IMR-90 (cell line): Measurements from ENCODE around the gene ZNFX1.

Experiments used
- POLR2A ChIP-seq: IDR thresholded peaks from 2 replicates; pipeline ENCODE4 v1.6.1; 2012; ENCODE audit warnings: mild to moderate bottlenecking, low read depth, low read length
- RAD21 ChIP-seq: IDR thresholded peaks from 2 replicates; pipeline ENCODE4 v1.6.1; 2012; ENCODE audit warnings: low read length, improper control_type of control experiment
- RCOR1 ChIP-seq: IDR thresholded peaks from 2 replicates; pipeline ENCODE4 v1.6.1; 2012; ENCODE audit warnings: mild to moderate bottlenecking, low read length, improper control_type of control experiment; ENCODE audit not compliant: insufficient replicate concordance
- SMC3 ChIP-seq: fragments of 150-350 bp; IDR thresholded peaks from 2 replicates; pipeline ENCODE4 v1.6.1; 2016; ENCODE audit warnings: low read depth, mild to moderate bottlenecking, antibody characterized with exemption, low read length, moderate library complexity
- USF2 ChIP-seq: fragments of 150-350 bp; IDR thresholded peaks from 2 replicates; pipeline ENCODE4 v1.6.1; 2017; ENCODE audit warnings: mild to moderate bottlenecking, antibody characterized with exemption, low read length, low read depth
- TF ChIP-seq, protein P1 (sequence below): conservative IDR thresholded peaks from 2 replicates; pipeline ENCODE4 v1.5.1; 2012; ENCODE audit warnings: mild to moderate bottlenecking, low read depth, low read length, improper control_type of control experiment

DNA sequence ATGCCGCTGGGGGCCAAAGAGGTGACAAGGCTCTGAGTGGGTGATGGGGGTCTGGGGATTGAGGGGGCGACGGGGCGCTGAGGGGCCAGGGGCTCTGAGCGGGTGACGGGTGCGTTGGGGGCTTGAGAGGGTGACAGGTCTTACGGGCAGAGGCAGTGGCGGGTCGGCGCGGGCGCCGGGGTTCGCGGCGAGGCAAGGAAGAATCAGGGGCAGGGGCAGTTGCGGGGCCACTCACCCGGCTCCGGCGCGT, 146 bp downstream of the ZNFX1 start:
- TF ChIP-seq, protein P1, sequence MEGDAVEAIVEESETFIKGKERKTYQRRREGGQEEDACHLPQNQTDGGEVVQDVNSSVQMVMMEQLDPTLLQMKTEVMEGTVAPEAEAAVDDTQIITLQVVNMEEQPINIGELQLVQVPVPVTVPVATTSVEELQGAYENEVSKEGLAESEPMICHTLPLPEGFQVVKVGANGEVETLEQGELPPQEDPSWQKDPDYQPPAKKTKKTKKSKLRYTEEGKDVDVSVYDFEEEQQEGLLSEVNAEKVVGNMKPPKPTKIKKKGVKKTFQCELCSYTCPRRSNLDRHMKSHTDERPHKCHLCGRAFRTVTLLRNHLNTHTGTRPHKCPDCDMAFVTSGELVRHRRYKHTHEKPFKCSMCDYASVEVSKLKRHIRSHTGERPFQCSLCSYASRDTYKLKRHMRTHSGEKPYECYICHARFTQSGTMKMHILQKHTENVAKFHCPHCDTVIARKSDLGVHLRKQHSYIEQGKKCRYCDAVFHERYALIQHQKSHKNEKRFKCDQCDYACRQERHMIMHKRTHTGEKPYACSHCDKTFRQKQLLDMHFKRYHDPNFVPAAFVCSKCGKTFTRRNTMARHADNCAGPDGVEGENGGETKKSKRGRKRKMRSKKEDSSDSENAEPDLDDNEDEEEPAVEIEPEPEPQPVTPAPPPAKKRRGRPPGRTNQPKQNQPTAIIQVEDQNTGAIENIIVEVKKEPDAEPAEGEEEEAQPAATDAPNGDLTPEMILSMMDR: no peak
- TF ChIP-seq POLR2A: no peak
- TF ChIP-seq RCOR1: no peak
- TF ChIP-seq USF2: no peak
- no peak for TF ChIP-seq SMC3
- TF ChIP-seq RAD21: no peak
